ENCODE data around the gene ANKRD6. TPM values are rescaled to one million over a fixed set of nuclear protein-coding genes. Genes with fewer than 3 reads are reported as not detected.
A peak's percentile ranks its signal among the peaks of the same experiment; 100 is the strongest.

The ANKRD6 gene
- polyA plus RNA-seq, 1 donor from 2014 or later: 6.6 TPM

- Mint-ChIP-seq H3K4me1 (peaks cover 9 to 17% (median 14%) of the 10 kb centered on the region in 3 donors), H3K9me3 (peaks cover 3 to 7% (median 5%) of the 10 kb centered on the region in 3 donors), H3K4me3 (no peak overlapping the region), H3K27me3 (no peaks in the 10 kb centered on the region), H3K27ac (no peak overlapping the region), H3K36me3 (no peaks in the 10 kb centered on the region)
Observed at GRCh38 chr6:89591745-89592144, 158.8 kb downstream of the ANKRD6 start.

GRCh38 chr6:89596056-89596455 is 163.1 kb downstream of the ANKRD6 start:
- peak overlapping the region; percentile 17 to 97 (median 33) for H3K27ac Mint-ChIP-seq
- no peaks in the 10 kb centered on the region for H3K36me3 Mint-ChIP-seq
- H3K4me1 Mint-ChIP-seq: peaks cover 14 to 27% (median 26%) of the 10 kb centered on the region in 3 donors
- peak overlapping the region in 2 of 4 donors; percentile 3 to 79 for H3K4me3 Mint-ChIP-seq
- no peaks in the 10 kb centered on the region for H3K27me3 Mint-ChIP-seq
- H3K9me3 Mint-ChIP-seq: peaks cover 3 to 7% (median 5%) of the 10 kb centered on the region in 3 donors

GRCh38 chr6:89596484-89596883 is 163.5 kb downstream of the ANKRD6 start:
- Mint-ChIP-seq H3K9me3 (peaks cover 3 to 7% (median 5%) of the 10 kb centered on the region in 3 donors), H3K4me1 (peaks cover 14 to 27% (median 26%) of the 10 kb centered on the region in 3 donors), H3K27ac (peak overlapping the region; percentile 17 to 97 (median 33))

GRCh38 chr6:89597372-89597771 is 164.4 kb downstream of the ANKRD6 start:
- peaks cover 3 to 7% (median 5%) of the 10 kb centered on the region in 3 donors for H3K9me3 Mint-ChIP-seq
- H3K27ac Mint-ChIP-seq: peak overlapping the region in 1 of 3 donors; percentile 31
- H3K36me3 Mint-ChIP-seq: no peaks in the 10 kb centered on the region
- peaks cover 14 to 27% (median 26%) of the 10 kb centered on the region in 3 donors for H3K4me1 Mint-ChIP-seq
- no peak overlapping the region for H3K4me3 Mint-ChIP-seq
- H3K27me3 Mint-ChIP-seq: no peaks in the 10 kb centered on the region

More at GRCh38 chr6:89596484-89596883, 163.5 kb downstream of the ANKRD6 start:
- H3K4me3 Mint-ChIP-seq: peak overlapping the region in 2 of 4 donors; percentile 3 to 79
- H3K27me3 Mint-ChIP-seq: no peaks in the 10 kb centered on the region
- no peaks in the 10 kb centered on the region for H3K36me3 Mint-ChIP-seq

- H3K27ac Mint-ChIP-seq: peak overlapping the region in 1 of 3 donors; percentile 31
- H3K36me3 Mint-ChIP-seq: no peaks in the 10 kb centered on the region
- H3K9me3 Mint-ChIP-seq: peaks cover 3 to 7% (median 5%) of the 10 kb centered on the region in 3 donors
- H3K4me3 Mint-ChIP-seq: no peak overlapping the region
- no peaks in the 10 kb centered on the region for H3K27me3 Mint-ChIP-seq
- H3K4me1 Mint-ChIP-seq: peaks cover 14 to 27% (median 26%) of the 10 kb centered on the region in 3 donors
Observed at GRCh38 chr6:89597988-89598387, 165.0 kb downstream of the ANKRD6 start.

GRCh38 chr6:89599727-89600126 is 166.8 kb downstream of the ANKRD6 start:
- Mint-ChIP-seq H3K4me1 (peaks cover 14 to 27% (median 19%) of the 10 kb centered on the region in 3 donors), H3K27me3 (no peaks in the 10 kb centered on the region), H3K4me3 (no peak overlapping the region), H3K9me3 (peaks cover 3 to 7% (median 5%) of the 10 kb centered on the region in 3 donors), H3K36me3 (no peaks in the 10 kb centered on the region), H3K27ac (no peak overlapping the region)

GRCh38 chr6:89602166-89602565 is 169.2 kb downstream of the ANKRD6 start:
- H3K36me3 Mint-ChIP-seq: no peaks in the 10 kb centered on the region
- no peak overlapping the region for H3K27ac Mint-ChIP-seq
- H3K4me3 Mint-ChIP-seq: no peak overlapping the region

GRCh38 chr6:89604653-89605052 is 171.7 kb downstream of the ANKRD6 start:
- H3K36me3 Mint-ChIP-seq: no peaks in the 10 kb centered on the region
- no peaks in the 10 kb centered on the region for H3K4me1 Mint-ChIP-seq
- H3K4me3 Mint-ChIP-seq: no peak overlapping the region
- H3K27ac Mint-ChIP-seq: no peak overlapping the region
- H3K9me3 Mint-ChIP-seq: no peaks in the 10 kb centered on the region
- H3K27me3 Mint-ChIP-seq: no peaks in the 10 kb centered on the region

More at GRCh38 chr6:89602166-89602565, 169.2 kb downstream of the ANKRD6 start:
- Mint-ChIP-seq H3K4me1 (peaks cover 5 to 9% (median 5%) of the 10 kb centered on the region in 3 donors), H3K9me3 (no peaks in the 10 kb centered on the region), H3K27me3 (no peaks in the 10 kb centered on the region)

- no peak overlapping the region for H3K4me3 Mint-ChIP-seq
- no peak overlapping the region for H3K27ac Mint-ChIP-seq
- no peaks in the 10 kb centered on the region for H3K9me3 Mint-ChIP-seq
- H3K27me3 Mint-ChIP-seq: no peaks in the 10 kb centered on the region
- H3K4me1 Mint-ChIP-seq: peaks cover 0 to 3% (median 0%) of the 10 kb centered on the region in 3 donors
- H3K36me3 Mint-ChIP-seq: no peaks in the 10 kb centered on the region
Observed at GRCh38 chr6:89605861-89606260, 172.9 kb downstream of the ANKRD6 start.

- H3K36me3 Mint-ChIP-seq: no peaks in the 10 kb centered on the region
- H3K9me3 Mint-ChIP-seq: no peaks in the 10 kb centered on the region
- H3K27me3 Mint-ChIP-seq: no peaks in the 10 kb centered on the region
- peaks cover 0 to 3% (median 0%) of the 10 kb centered on the region in 3 donors for H3K4me1 Mint-ChIP-seq
- peak overlapping the region in 1 of 3 donors; percentile 16 for H3K27ac Mint-ChIP-seq
- no peak overlapping the region for H3K4me3 Mint-ChIP-seq
Observed at GRCh38 chr6:89610149-89610642, 177.2 kb downstream of the ANKRD6 start.

- Mint-ChIP-seq H3K4me1 (peaks cover 0 to 3% (median 0%) of the 10 kb centered on the region in 3 donors), H3K9me3 (no peaks in the 10 kb centered on the region), H3K36me3 (no peaks in the 10 kb centered on the region), H3K27ac (peak overlapping the region in 1 of 3 donors; percentile 10), H3K4me3 (no peak overlapping the region), H3K27me3 (no peaks in the 10 kb centered on the region)
Observed at GRCh38 chr6:89611666-89612065, 178.7 kb downstream of the ANKRD6 start.

GRCh38 chr6:89612121-89612520 is 179.2 kb downstream of the ANKRD6 start:
- no peaks in the 10 kb centered on the region for H3K9me3 Mint-ChIP-seq
- H3K4me1 Mint-ChIP-seq: peaks cover 0 to 3% (median 0%) of the 10 kb centered on the region in 3 donors
- H3K27ac Mint-ChIP-seq: no peak overlapping the region
- no peak overlapping the region for H3K4me3 Mint-ChIP-seq
- H3K36me3 Mint-ChIP-seq: peaks cover 1% of the 10 kb centered on the region
- H3K27me3 Mint-ChIP-seq: no peaks in the 10 kb centered on the region

GRCh38 chr6:89613790-89614189 is 180.8 kb downstream of the ANKRD6 start:
- Mint-ChIP-seq H3K27ac (no peak overlapping the region), H3K9me3 (no peaks in the 10 kb centered on the region), H3K4me1 (peaks cover 0 to 3% (median 0%) of the 10 kb centered on the region in 3 donors), H3K27me3 (no peaks in the 10 kb centered on the region), H3K4me3 (no peak overlapping the region), H3K36me3 (peaks cover 3% of the 10 kb centered on the region)

- Mint-ChIP-seq H3K4me3 (no peak overlapping the region), H3K4me1 (no peaks in the 10 kb centered on the region), H3K9me3 (no peaks in the 10 kb centered on the region), H3K36me3 (peaks cover 3% of the 10 kb centered on the region), H3K27me3 (no peaks in the 10 kb centered on the region), H3K27ac (no peak overlapping the region)
Observed at GRCh38 chr6:89615882-89616281, 182.9 kb downstream of the ANKRD6 start.

- Mint-ChIP-seq H3K27me3 (no peaks in the 10 kb centered on the region), H3K27ac (no peak overlapping the region), H3K4me1 (no peaks in the 10 kb centered on the region), H3K36me3 (peaks cover 3% of the 10 kb centered on the region), H3K9me3 (no peaks in the 10 kb centered on the region), H3K4me3 (no peak overlapping the region)
Observed at GRCh38 chr6:89616531-89616930, 183.6 kb downstream of the ANKRD6 start.

GRCh38 chr6:89618026-89618425 is 185.1 kb downstream of the ANKRD6 start:
- H3K27ac Mint-ChIP-seq: no peak overlapping the region

More at GRCh38 chr6:89618026-89618425, 185.1 kb downstream of the ANKRD6 start:
- Mint-ChIP-seq H3K4me1 (no peaks in the 10 kb centered on the region), H3K4me3 (no peak overlapping the region), H3K9me3 (no peaks in the 10 kb centered on the region), H3K36me3 (peaks cover 3% of the 10 kb centered on the region), H3K27me3 (no peaks in the 10 kb centered on the region)

All from IgD-negative memory B cell (primary cell).